Measurements from ENCODE around the gene PCDHGC3.

DNA sequence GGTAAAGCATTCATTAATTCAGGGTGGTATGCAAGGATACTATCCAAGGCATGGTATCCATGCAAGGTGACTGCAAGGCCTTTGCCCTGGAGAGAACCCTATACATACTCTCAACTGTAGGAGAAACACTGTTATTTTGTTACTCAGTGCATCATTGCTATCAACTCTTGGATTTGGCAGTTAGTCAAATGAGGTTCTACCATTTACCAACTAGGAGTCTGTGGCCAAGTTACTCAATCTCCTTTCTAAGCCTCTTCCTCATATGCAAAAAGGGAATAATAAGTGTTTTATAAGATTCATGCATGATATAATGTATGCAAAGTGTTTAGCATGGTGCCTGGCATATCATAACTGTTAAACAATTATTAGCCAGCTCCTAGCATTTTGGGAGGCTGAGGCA, 4.0 kb downstream of the PCDHGC3 start:
- TF ChIP-seq, protein P1, sequence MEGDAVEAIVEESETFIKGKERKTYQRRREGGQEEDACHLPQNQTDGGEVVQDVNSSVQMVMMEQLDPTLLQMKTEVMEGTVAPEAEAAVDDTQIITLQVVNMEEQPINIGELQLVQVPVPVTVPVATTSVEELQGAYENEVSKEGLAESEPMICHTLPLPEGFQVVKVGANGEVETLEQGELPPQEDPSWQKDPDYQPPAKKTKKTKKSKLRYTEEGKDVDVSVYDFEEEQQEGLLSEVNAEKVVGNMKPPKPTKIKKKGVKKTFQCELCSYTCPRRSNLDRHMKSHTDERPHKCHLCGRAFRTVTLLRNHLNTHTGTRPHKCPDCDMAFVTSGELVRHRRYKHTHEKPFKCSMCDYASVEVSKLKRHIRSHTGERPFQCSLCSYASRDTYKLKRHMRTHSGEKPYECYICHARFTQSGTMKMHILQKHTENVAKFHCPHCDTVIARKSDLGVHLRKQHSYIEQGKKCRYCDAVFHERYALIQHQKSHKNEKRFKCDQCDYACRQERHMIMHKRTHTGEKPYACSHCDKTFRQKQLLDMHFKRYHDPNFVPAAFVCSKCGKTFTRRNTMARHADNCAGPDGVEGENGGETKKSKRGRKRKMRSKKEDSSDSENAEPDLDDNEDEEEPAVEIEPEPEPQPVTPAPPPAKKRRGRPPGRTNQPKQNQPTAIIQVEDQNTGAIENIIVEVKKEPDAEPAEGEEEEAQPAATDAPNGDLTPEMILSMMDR (IDR thresholded peaks at IDR 0.05; ENCODE audit: borderline replicate concordance, extremely low read depth, low read length, poor library complexity, severe bottlenecking): no peak
- TF ChIP-seq EZH2 (IDR thresholded peaks at IDR 0.05; ENCODE audit: borderline replicate concordance, low read depth, low read length, severe bottlenecking): no peak

Data from DND-41 (cell line).